ENCODE data around the gene MN1.
A peak's percentile ranks its signal among the peaks of the same experiment; 100 is the strongest.

The MN1 gene

DNA sequence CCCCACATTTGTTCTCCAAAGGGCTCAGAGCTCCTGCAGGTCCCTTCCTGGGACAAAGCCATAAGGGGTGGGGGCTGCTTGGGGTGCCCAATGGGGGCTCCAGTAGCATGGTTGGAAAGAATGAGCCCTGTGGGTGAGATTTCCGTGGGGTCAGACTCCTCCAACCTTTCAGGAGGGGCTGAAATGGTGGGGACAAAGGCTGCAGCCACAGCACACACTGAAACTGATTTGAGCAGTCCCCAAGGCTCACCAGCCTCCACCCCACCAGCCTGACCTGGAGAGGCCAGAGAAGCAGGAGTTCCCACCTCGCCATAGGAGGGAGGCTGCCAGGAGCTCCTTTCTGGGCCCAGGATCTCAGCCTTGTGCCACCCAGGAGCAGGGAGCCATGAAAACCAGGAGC lies 69.2 kb downstream of the MN1 start:
- DNase-seq: no peak

- no peak for DNase-seq
These were observed 69.9 kb downstream of the MN1 start for GRCh38 chr22:27731621-27732020.

DNA sequence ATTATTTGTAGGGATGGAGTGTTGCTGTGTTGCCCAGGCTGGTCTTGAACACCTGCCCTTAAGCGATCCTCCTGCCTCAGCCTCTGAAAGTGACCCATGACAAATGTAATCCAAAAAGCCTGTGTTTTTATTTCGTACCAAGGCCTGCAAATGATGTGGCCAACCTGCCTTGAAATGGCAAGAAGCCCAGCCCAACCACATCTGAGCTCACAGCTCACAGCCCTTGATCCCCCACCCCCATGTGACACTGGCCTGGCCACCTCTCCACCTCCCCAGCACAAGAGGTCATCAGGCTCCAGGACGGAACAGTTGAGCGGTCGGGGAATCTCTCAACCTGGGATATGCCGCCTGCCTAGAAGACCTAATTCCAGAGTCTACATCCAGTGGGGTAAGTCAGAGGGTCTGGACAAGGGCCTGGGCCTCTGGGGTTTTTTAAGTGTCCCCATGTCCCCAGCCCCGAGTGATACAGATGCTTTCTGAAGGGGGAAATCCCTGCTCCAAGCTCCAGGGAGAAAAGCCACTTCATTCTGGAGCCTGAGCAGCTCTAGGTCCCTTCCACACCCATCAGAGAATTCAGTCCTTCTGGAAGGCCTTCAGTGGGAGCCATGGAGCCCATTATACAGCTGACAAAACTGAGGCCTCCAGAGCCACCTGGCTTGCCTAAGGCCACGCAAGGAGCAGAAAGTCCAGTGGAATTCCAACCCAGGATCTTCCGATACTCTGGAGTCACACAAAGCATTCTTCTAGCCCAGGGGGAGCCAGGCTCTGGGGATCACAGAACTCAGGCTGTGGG lies 70.7 kb downstream of the MN1 start:
- DNase-seq: no peak

- peak; percentile 51 to 78 (median 63) for DNase-seq
These were observed 72.3 kb downstream of the MN1 start for GRCh38 chr22:27729246-27729645.

- no peak for DNase-seq
These were observed 73.7 kb downstream of the MN1 start for GRCh38 chr22:27727673-27728451.

DNA sequence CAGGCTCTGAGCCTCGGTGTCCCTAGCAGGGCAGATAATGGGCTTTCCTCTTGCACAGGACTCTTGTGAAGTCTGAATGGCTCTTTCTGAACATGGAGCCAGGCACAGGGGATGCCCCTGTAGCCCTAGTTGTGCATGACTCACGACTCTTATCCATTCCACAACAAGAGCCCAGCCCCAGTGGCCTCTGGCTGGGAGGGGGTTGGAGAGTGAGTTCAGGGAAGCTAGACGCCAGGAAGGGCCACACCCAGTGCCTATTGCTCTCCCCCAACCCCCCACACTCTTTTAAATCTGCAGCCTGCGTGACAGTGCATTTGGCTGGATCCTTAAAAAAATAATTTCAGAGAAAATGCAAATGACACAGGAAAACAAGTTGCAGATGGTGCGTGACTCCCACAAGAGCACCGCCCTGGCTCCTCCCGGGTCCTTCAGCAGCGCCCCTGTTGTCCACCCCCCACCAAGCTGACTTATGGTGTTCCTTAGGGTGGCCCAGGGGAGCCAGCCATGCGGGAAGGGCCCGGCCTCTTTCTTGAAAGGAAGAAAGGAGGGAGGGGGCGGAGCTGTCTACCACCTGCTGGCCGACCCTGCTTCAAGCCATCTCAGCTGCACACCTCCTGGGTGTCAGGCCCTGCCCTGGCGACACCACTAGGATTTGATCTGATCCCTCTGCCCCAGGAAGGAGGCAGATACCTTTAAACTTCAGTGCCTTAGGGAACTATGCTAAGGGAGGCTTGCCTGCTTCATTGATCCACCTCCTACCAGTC lies 74.7 kb downstream of the MN1 start:
- peak; percentile 51 to 76 (median 54) for DNase-seq

DNA sequence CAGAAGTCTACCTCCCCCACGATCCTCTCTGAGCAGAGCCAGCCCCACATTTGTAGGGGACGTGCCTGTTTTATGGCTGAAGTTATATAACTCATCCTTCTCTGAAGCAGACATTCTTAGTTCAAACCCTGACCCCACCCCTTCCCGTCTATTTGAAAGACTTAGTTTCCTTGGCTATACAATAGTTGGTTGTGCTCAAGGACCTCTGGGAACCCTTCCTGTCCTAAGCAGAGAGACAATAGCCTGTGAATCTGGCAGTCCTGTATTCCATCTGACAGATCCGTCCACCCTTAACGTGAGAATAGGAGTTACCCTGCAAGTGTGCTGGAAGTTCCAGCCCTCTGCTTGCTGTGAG lies 75.2 kb downstream of the MN1 start:
- DNase-seq: no peak

DNA sequence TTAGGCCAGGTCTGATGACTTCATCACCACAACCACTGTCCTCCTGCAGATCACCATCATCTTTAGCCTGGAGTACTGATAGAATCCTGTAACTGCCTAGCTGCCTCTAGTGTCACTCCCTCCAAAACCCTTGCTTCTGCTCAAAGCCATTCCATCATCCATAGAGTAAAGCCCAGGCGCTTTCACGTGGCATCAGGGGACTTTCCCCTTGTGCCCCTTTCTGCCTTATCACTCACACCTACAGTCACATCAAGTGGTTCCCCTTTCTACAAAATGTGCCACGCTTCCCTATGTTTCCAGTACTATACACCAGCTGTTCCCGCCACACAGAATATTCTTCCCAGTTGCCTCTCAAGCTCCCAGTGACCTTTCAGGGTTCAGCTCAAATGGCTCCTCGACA lies 75.9 kb downstream of the MN1 start:
- peak; percentile 11 to 57 (median 26) for DNase-seq

DNA sequence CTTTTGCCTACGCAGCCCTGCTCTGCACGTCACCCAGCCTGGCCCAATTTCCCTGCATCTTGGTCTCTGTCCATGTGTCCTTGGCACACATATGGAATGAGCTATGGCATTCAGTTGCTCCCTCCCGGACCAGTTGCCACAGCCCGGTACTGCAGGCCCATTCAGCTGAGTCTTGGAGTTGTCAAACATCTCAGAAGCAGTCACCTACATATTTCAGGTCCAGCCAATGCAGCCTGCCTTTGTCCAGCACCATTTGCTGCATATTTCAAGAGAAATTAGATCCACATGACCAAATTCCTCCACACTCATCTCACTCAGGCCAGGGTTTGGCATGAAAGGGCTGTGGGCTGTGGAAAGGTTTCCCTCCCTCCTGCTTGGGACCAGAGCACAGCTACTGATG lies 76.8 kb downstream of the MN1 start:
- DNase-seq: no peak

DNA sequence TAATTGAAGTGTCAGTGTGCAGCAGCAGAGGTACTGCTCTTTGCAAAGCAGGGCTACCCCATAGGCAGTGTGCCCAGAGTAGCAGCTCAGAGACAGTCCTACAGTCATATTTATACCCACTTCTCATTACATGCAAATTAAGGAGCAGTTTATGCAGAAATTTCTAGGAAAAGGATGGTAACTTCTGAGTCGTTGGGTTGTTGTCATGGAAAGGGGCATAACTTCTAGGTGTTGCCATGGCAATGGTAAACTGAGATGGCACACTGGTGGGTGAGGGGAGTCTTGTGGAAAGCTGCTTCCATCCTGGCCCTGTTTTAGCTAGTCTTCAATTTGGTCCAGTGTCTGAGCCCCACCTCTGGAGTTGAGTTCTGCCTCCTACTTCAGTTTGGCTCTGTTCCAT lies 77.4 kb downstream of the MN1 start:
- no peak for DNase-seq

DNA sequence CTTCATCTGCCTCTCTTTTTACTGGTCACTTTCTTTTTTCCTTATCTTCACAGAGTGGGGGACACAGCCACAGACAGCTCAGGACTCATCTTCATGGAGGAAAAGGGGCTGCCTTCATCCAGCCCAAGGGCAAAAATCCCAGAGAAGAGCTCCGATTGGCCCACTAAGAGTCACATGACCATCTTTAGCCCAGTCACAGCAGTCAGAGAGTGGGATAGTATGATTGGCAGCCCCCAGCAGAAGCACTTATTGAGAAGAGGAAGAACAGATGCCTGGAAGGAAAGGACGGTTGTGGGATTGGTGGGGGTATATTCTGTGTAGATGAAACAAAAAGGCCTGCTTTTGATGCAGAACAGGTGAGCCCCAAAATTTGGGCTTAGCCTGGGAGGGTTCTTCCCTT lies 77.8 kb downstream of the MN1 start:
- DNase-seq: no peak

DNA sequence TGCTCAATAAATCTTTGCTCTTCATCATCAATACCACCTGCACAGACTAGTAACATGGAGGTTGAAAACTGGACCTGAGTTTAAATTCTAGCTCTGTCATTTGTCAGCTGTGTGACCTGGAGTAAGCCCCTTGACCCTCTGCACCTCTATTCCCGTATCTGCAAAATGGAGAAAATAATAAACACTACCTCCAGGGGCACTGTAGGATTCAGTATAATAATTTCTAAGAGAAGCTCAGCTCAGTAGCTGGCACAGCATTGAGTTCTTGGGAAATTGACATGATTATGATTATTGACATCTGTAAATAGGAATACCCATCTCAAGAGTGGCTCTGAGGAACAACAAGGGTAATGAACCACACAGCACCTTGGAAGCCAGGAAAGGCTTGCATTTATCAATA lies 78.4 kb downstream of the MN1 start:
- no peak for DNase-seq

GRCh38 chr22:27720860-27721259 lies 80.7 kb downstream of the MN1 start:
- DNase-seq: no peak

DNA sequence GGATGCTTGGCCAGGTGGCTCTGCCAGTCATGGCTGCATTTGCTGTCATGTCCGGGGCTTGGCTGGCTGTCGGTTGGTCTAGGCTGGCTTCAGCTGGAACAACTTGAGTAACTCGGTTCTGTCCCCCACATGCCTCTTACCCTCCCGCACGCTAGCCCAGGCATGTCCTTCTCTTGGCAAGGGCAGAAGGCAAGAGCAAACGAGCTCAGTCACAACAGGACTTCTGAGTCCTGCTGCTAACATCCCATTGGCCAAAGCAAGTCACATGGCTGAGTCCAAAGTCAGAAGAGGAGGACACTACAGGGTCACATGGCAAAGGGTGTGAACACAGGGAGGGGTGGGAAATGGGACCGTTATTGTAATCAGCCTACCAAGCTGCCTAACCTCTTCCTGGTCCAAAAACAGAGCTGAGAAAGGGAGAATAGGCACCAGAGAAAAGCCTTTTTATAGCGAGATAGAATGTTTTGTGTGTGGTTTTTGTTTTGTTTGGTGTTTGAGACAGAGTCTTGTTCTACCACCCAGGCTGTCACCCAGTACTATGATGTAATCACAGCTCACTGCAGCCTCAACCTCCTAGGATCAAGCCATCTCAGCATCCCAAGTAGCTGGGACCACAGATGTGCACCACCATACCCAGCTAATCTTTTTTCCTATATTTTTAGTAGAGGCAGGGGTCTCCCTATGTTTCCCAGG lies 81.9 kb downstream of the MN1 start:
- DNase-seq: peak in 1 of 4 experiments; percentile 34

- DNase-seq: no peak
These were observed 82.6 kb downstream of the MN1 start for GRCh38 chr22:27719036-27719347.

DNA sequence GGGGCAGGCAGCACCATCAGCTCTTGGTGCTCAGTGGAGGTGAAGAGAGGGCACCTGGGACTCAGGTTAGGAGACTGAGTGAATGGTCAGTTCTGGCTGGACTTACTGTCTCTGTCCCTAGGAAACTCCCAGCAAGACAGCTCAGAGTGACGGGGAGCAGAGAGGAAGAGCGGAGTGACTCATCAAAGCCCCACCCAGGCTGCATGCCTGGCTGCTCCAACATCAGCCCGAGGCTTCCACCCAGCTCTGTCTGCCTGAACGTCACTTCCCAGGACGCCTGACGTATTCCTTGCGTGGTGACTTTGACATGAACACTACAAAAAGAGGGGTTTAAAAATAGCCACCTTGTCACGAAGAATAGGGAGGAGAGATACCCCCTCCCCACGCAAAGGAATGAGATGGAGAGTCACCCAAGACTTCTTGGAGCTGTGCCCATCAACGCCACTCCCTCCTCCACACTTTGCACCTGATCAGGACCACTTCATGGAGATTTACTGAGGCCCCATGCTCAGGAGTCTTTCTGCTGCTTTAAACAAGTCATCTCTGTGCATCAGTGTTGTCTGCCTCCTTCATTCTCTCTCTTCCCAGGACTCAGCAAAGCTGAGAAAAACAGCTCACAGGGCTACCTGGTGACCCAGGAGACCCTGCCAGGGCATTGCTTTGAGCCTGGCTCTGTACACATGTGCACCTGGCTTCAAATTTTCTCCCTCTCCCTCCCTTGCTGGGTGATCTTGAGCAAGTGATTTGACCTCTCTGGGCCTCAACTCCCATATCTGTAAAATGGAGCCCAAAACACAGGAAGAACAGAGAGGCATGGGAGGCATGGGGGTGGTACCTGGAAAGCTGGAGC lies 83.1 kb downstream of the MN1 start:
- peak; percentile 80 to 93 (median 85) for DNase-seq

GRCh38 chr22:27717094-27717493 lies 84.5 kb downstream of the MN1 start:
- DNase-seq: no peak

GRCh38 chr22:27716074-27716473 lies 85.5 kb downstream of the MN1 start:
- DNase-seq: no peak

DNA sequence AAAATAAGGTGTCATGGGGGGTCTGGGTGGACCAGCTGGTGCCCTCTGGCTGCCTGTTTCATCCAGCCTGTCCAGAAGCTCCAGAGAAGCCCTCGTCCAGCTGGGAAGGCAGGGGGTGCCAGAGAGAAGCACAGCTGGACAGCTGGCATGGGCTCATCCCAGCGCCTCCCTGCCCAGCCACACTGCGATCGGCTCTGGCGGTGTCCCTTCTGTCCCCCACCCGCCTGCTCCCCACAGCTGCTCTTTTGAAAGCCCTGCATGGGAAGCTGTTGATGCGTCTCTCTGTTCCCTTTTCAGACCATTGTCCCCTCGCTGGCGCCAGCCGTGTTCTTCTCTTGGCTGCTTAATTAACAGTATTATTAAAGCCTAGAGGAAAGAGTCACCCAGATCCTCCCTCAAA lies 86.5 kb downstream of the MN1 start:
- peak; percentile 13 to 45 (median 30) for DNase-seq

DNA sequence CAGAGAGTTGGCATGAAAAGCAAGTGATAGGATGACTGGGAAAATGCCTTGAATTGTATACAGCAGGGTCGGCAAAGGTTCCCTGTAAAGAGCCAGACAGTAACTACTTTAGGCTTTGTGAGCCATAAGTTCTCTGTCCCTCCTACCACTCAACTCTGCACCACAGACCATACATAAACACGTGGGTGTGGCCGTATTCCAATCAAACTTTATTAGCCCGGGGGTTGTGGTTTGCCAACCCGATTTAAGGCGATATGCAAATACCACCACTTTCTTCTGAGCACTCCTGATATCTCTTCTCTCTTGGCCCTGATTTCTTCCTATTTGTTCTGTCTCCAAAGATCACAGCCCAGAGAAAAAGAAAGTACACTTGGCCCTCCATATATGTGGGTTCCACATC lies 87.5 kb downstream of the MN1 start:
- no peak for DNase-seq

GRCh38 chr22:27713461-27713860 lies 88.1 kb downstream of the MN1 start:
- DNase-seq: no peak

DNA sequence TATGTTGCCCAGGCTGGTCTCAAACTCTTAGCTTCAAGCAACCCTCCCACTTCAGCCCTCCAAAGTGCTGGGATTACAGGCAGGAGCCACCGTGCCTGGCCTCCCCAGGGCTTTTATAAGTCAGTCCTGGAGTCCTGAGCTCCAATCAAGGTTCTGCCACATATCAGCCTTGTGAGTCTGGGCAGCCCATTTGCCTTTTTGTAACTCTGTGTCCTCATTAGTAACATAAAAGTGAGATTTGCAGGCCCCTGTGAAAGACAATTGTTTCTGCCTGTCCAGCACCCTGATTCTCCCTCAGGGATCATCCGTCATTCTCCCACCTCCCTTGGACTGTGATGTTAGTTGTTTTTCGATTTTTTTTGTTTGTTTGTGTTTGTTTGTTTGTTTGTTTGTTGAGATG lies 89.8 kb downstream of the MN1 start:
- no peak for DNase-seq
